Measurements from ENCODE around the gene NRP2.

- no peak for TF ChIP-seq CTCF (IDR thresholded peaks at IDR 0.05)
- TF ChIP-seq POLR2A (IDR thresholded peaks at IDR 0.05), result no peak
Measured at GRCh38 chr2:205665791-205666190, 16.5 kb upstream of the NRP2 start.
